Left ventricle myocardium superior (tissue), 1 donor: ENCODE results near the gene SPIRE2. TPM values are rescaled to one million over a fixed set of nuclear protein-coding genes. Genes with fewer than 3 reads are reported as not detected.
"Not testable (repeated sequence)": the region's sequence is repeated elsewhere in the genome, so short reads cannot be mapped to it uniquely, and the experiment has no call there.

Source experiments
- ATAC-seq: fragments of 200-7000 bp; cut with Tn5 transposase; one replicate; pipeline ENCODE4 v1.9.1; 2020; ENCODE audit warnings: mild to moderate bottlenecking, moderate library complexity
- DNase-seq: peaks from one replicate; pipeline ENCODE4 v3.0.0-alpha.2; 2020
- intact Hi-C: fragments of 100-400 bp; cut with micrococcal nuclease; formaldehyde crosslinking; loops from one replicate; pipeline ENCODE4 v1.11.0; 2022
- total RNA-seq: library from RNA; stranded (reverse); fragmentation: NEBNext Ultra II Directional; extraction: Animal tissue kit (Norgen Biotek cat#: 25700); gene quantifications from one replicate; pipeline ENCODE4 v1.2.1, GENCODE V29; 2021
- donor health status: DM: no; HTN: yes; CAD: no; lungs with severe emphysema.

Gene SPIRE2
- total RNA-seq, 1 donor from 2014 or later: 0.77 TPM

DNA sequence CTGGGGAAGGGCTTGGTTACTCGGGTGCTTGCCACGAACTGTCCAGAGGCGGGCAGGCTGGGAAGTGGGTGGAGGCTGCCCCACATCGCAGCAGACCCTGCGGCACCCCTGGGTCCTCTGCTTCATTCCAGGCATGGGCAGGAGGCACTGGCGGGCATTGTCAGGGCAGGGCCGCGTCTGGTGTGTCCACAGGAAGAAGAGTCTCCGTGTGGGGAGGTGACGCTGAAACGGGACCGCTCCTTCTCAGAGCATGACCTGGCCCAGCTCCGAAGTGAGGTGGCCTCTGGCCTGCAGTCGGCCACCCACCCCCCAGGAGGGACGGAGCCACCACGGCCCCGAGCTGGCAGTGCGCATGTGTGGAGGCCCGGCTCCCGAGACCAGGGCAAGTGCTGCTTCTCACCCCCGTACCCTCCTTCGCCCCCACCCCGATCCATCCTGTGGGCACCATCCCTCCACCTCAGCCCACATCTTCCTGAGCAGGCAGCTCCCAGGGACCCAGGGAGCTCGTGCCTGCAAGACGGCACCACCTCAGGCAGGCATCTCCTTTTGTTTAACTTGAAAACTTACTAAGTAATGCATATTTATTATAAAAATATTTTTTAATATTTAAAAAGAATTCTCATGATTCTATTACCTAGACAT lies 30.8 kb downstream of the SPIRE2 start:
- DNase-seq (no peak), ATAC-seq (no peak)
- intact Hi-C loops: no loop called here

DNA sequence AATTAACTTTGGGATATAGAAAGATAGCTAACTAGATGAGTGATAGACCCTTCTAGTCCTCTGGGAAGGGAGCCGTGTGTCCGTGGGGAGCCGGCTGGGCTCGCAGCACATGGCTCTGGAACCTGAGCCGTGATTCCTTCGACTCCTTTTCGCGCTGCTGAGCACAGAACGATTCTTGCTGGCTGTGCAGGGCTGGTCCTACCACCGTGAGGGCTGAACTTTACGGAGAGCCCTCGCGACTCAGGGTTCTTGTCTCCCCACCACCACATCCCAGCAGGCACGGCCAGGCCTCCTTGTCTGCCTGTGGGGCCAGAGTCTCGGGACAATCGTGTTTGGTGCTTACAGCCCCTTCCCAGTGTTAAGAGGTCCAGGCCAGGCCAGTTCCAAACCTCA lies 31.3 kb downstream of the SPIRE2 start:
- intact Hi-C loops: no loop called here
- ATAC-seq: no peak
- DNase-seq: no peak

DNA sequence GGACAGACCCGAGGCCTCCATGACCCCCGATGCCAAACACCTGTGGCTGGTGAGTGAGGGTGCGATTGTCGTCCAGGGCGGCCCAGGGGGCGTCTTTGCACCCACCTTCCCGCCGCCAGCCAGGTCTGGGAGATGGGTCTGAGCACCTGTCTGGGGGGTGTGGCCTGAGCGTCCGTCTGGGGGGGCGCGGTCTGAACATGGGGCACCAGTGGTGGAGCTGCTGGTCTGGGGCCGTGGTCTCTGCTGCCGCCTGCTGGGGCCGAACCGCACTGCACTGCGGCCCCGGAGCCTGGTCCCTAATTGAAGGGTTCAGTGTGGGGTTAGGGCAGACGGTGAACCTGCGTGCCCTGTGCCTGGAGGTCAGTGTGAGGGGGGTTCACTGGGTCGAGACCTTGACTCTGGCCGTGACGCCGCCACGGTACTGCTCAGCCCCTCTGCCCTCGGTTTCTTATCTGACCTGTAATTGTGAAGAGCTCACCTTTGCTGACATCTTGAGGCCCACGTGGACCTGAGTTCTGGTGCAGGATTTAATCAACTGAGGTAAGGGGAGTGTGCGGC lies 32.6 kb downstream of the SPIRE2 start:
- peak; percentile 78 for ATAC-seq
- intact Hi-C loops: no loop called here
- DNase-seq: peak; percentile 76

DNA sequence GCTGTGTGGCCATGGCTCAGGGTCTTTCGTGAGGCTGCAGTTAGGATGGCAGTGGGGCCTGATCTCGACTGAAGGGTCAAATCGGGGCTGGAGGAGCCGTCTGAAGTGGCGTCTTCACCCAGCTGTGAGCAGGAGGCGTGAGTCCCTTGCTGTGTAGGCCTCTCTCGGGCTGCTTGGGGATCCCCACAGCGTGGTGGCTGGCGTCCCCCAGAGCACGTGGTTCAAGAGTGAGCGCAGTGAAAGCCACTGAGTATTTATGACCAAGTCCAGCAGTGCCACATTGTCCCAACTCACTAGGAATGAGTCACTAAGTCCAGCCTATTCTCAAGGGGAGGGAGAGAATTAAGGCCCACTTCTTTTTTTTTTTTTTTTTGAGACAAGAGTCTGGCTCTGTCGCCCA lies 33.4 kb downstream of the SPIRE2 start:
- DNase-seq (no peak), ATAC-seq (no peak)
- intact Hi-C loops: no loop called here

DNA sequence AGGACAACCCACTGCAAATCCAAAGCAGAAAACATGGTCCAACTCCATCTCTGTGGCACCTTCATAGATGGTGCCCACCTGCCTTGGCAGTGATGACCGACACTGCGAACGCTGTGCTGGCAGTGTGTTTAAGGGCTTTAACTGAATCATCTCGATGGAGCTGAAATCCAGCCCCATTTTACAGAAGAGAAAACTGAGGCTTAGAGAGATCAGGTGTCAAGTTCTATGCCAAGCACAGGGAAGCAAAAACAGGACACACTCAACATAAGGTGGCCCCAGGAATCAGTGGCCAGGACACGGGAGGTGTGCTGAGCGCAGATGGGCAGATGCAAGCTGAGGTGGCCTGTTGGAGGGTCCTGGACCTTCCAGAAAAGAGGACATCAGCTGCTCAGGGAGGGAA lies 34.5 kb downstream of the SPIRE2 start:
- intact Hi-C loops: no loop called here
- no peak for ATAC-seq
- no peak for DNase-seq

DNA sequence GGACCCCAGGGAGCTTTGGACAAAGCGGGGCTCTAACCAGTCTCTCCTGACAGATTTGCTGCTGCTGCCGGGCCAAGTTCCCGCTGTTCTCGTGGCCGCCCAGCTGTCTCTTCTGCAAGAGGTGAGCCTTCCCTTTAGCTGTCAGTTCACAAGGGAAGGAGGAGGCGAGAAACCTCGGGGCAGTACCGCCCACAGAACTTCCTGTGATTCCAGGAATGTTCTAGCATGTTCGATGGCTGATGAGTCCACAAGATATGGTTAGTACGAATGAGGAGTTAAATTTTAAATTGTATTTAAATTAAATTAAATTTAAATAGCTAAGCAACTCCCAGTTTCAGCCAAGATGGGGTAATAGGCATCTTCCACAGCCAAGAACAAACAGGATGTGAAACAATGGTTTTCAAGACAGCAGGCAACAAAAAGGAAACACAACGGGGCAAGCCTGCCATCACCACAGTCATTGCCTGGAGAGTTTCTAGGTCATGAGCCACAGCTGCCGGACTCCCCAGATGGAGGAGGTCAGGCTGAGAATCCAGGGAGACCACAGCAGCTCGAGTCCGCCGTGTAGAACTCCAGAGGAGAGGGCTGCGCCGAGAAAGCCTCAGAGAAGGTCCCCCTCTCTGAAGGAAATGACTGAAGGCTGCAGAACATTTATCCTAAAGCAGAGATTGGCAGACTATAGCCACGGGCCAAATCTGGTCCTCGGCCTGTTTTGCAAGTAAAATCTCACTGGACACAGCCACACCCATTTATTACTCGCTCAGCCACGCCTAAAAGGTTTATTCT lies 35.7 kb downstream of the SPIRE2 start:
- DNase-seq (peak; percentile 59), ATAC-seq (peak; percentile 60)
- intact Hi-C loops: no loop called here

DNA sequence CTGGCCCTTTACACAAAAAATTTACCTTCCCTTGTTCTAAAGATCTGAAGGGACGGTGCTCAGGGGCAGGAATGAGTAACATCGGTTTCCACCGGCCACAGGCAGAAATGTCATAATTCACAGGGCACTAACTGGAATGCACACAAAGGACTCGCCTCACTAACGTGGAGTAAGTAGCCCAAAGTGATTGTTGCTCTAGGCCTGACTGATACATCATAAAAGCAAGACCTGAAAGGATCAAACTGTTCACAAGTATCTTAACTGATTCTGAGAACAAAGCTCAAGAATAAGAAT lies 36.2 kb downstream of the SPIRE2 start:
- intact Hi-C loops: no loop called here

DNA sequence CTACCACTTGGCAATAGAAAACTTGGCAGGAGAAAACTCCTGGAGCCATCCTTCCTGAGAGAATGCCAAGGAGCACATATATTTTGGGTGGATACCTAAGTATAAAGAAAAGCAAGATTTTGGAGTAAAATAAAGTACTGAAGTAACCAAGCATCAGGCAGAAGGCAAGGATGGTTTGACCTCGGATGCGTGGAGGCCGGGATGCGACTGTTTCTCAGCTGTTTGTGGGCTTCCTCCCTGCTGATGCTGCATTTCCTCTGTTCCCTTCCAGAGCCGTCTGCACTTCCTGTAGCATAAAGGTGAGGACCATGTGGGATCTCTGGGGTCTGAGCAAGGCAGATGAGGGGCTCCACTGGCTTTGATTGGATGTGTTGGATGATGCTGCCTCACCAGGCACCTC lies 39.6 kb downstream of the SPIRE2 start:
- intact Hi-C loops: no loop called here
- ATAC-seq (no peak), DNase-seq (no peak)

More for the DNA sequence above, 36.2 kb downstream of the SPIRE2 start:
- DNase-seq (no peak), ATAC-seq (no peak)

DNA sequence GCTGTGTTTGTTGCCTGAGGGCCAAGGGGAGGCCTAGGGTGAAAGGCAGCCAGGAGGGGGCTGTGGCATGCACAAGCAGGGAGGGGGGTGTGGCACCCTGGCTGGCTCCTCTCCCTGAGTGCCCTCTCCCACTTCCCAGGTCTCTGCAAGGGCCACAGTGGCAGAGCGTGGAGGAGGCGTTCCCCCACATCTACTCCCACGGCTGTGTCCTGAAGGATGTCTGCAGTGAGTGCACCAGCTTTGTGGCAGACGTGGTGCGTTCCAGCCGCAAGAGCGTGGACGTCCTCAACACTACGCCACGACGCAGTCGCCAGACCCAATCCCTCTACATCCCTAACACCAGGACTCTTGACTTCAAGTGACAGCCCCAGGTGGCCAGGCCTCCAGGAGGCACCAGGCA lies 41.6 kb downstream of the SPIRE2 start:
- DNase-seq (no peak), ATAC-seq (no peak)
- intact Hi-C loops: no loop called here

DNA sequence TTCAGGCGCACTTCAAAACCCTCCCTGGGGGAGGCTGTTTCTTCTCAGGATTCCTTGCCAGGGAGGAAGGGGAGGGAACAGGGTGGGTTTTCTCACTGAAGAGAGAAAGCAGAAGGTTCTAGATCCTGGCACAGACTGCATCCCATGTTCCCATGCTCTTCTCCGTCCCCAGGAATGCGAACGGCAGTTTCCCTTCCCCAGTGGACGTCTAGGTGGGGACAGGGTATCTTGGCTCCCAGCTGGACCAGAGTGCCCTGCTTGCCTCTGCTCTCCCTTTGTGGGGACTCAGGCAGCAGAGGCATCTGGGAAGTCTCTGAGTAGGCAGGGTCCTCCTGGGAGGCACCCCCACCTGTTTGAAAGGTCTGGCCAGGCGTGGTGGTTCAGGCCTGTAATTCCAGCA lies 42.2 kb downstream of the SPIRE2 start:
- intact Hi-C loops: no loop called here
- ATAC-seq: no peak
- no peak for DNase-seq

DNA sequence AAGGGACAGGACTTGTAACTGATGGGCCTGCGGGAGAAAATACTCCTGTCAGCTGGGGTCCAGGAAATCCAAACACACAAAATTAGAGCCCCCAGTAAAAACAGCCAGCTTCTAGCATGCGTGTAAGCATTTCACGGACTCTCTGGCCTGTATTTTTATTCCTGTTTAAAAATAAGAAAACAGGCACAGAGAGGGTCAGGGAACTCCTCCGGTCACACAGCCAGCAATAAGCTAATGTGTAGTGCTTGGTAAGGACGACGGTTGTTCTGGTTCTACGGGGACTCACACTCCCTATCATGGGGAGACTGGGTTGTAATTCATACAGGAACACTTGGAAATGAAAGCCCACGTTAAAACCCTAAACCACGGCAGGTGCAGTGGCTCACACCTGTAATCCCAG lies 43.6 kb downstream of the SPIRE2 start:
- DNase-seq: no peak
- ATAC-seq: no peak
- intact Hi-C loops: no loop called here

DNA sequence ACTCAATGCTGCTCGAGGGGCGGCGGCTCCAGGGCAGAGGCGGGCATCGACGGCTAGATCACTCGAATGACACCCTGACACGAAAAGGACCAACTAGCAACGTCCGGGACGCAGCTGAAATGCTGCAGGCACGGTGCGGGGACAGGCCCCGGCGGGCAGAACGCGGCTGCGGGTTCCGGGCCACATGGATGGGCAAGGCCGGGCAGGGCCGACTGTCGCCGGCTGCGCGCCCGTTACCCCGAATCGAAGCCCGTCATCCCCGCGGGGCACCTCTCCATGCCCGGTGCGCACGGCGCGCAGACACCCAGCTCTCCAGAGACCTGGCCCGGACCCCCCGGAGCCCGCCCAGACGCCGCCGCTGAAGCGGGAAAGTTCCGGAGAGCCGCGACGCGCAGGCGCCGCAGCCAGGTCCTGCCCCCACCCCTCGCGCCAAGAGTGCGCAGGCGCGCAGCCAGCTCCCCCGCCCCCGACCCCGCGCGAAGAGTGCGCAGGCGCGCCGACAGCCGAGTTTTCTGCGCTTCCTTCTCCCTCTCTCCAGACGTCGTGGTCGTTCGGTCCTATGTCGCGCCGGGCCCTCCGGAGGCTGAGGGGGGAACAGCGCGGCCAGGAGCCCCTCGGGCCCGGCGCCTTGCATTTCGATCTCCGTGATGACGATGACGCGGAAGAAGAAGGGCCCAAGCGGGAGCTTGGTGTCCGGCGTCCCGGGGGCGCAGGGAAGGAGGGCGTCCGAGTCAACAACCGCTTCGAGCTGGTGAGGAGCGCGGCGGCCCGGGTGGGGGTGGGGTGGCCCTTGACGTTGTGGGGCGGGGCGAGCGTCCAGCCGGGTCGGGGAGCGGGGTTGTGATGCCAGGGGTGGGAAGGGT lies 45.1 kb downstream of the SPIRE2 start, which contains the start of gene TCF25:
Gene TCF25 (plus strand): TSS at position 484 of the 863 bp plus-strand sequence. CDS start 76 bp downstream, at position 560.
- intact Hi-C loops: no loop called here
- DNase-seq: peak; percentile 91
- ATAC-seq: peak; percentile 82

DNA sequence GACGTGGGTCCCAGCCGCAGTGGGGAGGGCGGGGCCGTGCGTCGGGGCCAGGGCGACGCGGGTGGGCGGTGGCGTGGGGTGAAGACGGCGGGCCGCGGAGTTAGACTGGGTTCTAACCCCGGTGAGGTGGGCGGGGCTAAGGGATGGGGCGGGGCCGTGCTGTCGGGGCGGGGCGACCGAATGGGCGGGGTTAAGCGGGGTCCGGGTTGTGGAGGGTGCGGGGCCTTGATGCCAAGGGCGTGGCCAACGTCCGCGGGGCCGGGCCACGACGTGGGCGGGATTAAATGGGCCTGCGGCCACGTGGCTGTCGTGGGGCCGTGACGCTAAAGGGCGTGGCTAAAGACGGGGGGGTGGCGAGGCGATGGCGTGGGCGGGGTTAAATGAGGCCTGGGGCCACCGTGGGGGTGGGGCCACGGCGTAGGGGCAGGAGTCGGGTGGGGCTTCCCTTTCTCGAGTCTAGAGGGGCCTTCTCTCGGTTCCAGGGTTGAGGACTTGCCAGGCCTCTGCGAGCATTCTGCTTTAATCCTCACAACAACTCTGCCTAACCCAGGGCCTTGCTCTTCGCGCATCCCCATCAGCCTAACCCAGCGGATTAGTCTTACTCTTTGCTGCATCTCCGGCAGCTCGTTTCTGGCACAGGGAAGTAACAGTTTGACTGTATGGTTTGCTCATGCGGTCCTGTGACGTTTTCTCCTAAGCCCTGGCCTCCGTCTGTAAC lies 45.9 kb downstream of the SPIRE2 start:
- DNase-seq (peak; percentile 97), ATAC-seq (peak; percentile 92)
- intact Hi-C loops: no loop called here

DNA sequence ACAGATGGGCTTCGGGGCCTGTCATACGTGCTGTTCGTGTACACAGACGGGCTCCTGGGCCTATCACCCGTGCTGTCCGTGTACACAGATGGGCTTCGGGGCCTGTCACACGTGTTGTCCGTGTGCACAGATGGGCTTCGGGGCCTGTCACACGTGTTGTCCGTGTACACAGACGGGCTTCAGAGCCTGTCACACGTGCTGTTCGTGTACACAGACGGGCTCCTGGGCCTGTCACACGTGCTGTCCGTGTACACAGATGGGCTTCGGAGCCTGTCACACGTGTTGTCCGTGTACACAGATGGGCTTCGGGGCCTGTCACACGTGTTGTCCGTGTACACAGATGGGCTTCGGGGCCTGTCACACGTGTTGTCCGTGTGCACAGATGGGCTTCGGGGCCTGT lies 50.8 kb downstream of the SPIRE2 start:
- intact Hi-C loops, ATAC-seq, DNase-seq: not testable (repeated sequence)

DNA sequence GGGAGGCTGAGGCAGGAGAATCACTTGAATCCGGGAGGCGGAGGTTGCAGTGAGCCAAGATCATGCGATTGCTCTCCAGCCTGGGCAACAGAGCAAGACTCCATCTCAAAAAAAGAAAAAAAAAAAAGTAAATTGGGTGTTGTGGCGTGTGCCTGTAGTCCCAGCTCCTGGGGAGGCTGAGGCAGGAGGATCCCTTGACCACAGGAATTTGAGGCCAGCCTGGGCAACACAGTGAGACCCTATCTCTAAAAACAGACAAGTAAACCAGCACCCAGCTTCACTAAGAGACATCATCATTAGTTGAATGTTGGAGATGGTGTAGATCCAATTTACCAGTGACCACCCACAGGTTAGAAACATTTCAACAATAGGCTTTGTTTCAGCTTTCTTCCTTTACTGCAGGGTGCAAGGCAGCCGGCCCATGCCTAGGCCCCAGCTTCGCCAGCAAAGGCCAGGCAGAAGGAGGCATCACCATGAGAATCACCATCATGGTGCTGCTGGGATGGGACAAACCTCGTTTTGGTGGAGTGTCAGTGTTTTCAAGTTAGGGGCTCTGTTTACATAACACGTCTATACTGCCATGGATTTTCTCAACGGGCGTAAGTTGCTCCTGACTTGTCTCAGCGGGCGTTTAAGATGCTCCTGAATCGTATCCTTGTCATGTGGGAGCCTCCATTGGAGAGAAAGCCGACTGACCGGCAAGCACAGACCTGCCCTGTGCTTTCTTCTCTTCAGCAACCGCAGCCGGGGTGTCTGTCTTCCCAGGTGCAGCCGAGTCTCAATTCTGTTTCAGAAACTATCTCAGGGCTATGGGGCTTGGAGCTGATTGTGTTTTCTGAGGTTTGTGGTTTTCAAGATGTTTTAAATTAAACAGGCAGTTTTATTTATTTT lies 52.4 kb downstream of the SPIRE2 start:
- DNase-seq: no peak

DNA sequence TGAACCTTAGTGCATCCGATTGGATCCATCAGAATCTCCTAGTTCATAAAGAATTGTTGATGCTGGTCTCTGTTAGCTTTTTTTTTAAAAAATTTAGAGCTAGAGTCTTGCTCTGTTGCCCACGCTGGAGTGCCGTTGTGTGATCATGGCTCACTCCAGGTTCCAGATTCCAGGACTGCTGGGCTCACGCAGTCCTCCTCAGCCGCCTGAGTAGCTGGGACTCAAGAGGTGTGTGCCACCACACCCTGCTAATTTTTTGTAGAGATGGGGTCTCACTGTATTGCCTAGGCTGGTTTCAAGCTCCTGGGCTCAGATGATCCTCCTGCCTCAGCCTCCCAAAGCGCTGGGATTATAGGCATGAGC lies 53.1 kb downstream of the SPIRE2 start:
- intact Hi-C loops: no loop called here
- no peak for ATAC-seq
- DNase-seq: no peak

More for the DNA sequence above, 52.4 kb downstream of the SPIRE2 start:
- intact Hi-C loops: no loop called here
- no peak for ATAC-seq

DNA sequence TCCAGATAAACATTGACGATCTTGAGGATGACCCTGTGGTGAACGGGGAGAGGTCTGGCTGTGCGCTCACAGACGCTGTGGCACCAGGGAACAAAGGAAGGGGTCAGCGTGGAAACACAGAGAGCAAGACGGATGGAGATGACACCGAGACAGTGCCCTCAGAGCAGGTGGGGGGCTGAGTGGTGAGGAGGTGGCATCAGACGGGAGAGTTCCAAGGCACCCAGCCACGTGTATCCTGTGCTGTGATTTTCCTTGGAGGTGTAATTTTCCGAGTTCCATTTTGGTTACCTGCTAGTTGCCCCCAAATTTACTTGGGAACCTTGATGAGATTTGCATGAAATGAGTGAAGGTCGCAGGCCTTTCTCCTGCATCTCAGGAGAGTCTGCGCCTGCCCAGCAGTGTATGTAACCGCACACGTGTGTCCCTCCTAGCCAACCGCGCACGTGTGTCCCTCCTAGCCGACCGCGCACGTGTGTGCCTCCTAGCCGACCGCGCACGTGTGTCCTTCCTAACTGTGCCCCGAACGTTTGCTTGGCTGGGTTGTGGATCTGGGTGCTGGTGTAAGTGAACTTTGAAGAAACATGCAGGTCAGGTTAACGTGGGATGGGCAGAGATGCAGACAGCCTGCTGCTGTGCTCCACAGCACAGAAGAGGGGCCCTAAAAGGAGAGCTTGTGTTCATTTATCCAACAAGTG lies 55.2 kb downstream of the SPIRE2 start:
- ATAC-seq: no peak
- intact Hi-C loops: no loop called here
- DNase-seq: no peak

DNA sequence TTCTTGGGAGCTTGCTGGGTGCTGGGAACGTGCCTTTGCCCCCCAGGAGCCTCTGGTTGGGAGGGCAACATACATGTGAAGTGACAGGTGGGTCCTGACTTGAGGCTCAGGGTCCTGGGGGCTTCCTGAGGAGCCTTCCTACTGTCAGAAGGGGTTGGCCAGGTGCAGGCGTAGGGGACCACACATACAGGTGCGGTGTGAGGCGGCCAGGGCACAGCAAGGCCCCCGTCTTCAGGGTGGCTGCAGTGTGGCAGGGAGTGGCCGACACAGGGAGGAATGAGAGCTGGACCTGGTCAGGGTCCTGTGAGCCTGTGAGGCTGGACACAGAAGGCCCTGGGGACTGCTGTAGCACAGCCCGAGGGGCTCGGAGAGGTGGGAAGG lies 55.8 kb downstream of the SPIRE2 start:
- intact Hi-C loops: no loop called here
- no peak for DNase-seq
- no peak for ATAC-seq
